GM12864 (cell line): ENCODE data around the gene RELT.

ENCODE experiments used
- DNase-seq: peaks from one replicate; pipeline ENCODE4 v3.0.0-alpha.2; 2011; ENCODE audit warnings: low read depth
- H3K4me3 ChIP-seq: 2 replicates; pipeline ENCODE4 v1.5.1; 2011; ENCODE audit warnings: mild to moderate bottlenecking, low read depth, low read length, control low read depth
- TF ChIP-seq, protein P1 (sequence below): IDR thresholded peaks from 2 replicates; pipeline ENCODE4 v1.5.1; 2011; ENCODE audit warnings: low read depth, mild to moderate bottlenecking, moderate library complexity, low read length, control low read depth, inconsistent platforms; ENCODE audit errors: missing control alignments

The RELT gene

DNA sequence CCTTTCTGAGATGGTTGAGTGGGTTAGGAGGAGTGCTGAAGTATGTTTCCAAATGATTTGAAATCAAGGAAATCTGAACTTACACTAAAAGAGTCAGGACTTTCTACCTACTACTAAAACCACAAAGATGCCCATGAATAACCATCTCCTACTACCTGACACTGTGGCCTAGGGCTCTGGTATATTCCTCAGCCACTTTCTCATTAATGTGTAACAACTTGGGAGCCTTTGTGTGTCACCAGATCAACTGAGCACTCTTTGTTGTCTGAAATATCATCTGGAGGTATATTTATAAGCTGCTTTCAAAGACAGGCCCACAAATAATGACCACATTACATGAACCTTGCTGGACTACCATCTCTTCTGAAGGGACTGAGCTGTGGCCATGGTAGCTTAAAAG, 43.9 kb downstream of the RELT start:
- DNase-seq = no peak
- H3K4me3 ChIP-seq = no peak overlapping the region
- TF ChIP-seq, protein P1, sequence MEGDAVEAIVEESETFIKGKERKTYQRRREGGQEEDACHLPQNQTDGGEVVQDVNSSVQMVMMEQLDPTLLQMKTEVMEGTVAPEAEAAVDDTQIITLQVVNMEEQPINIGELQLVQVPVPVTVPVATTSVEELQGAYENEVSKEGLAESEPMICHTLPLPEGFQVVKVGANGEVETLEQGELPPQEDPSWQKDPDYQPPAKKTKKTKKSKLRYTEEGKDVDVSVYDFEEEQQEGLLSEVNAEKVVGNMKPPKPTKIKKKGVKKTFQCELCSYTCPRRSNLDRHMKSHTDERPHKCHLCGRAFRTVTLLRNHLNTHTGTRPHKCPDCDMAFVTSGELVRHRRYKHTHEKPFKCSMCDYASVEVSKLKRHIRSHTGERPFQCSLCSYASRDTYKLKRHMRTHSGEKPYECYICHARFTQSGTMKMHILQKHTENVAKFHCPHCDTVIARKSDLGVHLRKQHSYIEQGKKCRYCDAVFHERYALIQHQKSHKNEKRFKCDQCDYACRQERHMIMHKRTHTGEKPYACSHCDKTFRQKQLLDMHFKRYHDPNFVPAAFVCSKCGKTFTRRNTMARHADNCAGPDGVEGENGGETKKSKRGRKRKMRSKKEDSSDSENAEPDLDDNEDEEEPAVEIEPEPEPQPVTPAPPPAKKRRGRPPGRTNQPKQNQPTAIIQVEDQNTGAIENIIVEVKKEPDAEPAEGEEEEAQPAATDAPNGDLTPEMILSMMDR = no peak

DNA sequence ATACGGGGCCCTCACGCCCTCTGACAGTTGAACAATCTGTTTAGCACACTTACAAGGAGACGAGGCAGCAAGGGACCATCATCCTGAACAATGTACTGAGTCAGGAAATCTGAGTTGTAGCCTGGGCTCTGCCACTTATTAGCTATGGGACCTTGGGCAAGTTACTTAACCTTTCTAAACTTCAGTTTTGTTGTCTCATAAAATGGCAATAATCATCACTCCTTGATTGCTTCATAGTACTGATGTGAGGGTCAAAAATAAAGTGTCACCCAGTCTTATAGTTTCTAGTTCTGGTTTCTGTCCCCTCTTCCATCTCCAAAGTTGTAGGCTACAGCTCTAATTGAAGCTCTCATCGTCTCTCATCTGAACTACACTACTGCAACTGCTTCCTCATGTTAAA, 46.7 kb downstream of the RELT start:
- DNase-seq = no peak
- TF ChIP-seq, protein P1 = no peak
- H3K4me3 ChIP-seq = no peak overlapping the region

DNA sequence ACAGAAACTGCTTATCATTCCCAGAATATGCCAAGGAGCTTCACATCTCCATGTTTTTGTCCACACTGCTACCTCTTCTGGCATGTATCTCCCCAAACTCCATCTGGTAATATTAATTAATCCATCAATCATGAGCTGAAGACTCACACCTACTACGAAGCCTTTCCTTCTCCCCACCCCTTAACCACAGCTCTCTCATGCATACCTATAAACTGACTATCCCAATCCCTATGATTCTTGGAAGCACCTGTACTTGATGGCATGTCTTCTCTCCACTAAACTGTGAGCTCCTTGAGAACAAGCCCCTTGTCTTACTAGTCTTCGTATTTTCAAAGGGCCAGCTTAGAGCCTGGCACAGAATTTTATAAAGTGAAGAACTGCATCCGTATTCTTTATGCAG, 47.3 kb downstream of the RELT start:
- TF ChIP-seq, protein P1 = no peak
- DNase-seq = no peak

DNA sequence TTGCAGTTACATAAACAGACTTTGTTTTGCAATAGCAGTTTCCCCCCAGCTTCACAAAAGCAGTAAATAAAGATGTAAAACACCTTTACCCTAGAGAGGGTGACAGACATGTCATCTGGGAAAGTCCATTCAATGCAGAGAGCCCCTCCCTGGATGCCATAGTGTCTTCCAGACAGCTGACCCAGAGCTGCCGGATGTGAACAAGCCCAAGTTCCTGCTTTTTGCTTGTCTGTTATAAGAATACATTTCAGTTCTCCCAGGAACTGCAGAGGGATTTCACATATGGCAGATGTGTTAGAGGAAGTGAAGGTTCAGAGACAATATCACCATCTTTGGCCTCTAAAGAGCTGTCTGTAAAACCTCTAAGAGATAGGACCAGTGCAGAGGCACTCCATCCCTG, 48.9 kb downstream of the RELT start:
- H3K4me3 ChIP-seq = no peak overlapping the region
- TF ChIP-seq, protein P1 = no peak
- no peak for DNase-seq

More for the DNA sequence above, 47.3 kb downstream of the RELT start:
- H3K4me3 ChIP-seq = no peak overlapping the region

DNA sequence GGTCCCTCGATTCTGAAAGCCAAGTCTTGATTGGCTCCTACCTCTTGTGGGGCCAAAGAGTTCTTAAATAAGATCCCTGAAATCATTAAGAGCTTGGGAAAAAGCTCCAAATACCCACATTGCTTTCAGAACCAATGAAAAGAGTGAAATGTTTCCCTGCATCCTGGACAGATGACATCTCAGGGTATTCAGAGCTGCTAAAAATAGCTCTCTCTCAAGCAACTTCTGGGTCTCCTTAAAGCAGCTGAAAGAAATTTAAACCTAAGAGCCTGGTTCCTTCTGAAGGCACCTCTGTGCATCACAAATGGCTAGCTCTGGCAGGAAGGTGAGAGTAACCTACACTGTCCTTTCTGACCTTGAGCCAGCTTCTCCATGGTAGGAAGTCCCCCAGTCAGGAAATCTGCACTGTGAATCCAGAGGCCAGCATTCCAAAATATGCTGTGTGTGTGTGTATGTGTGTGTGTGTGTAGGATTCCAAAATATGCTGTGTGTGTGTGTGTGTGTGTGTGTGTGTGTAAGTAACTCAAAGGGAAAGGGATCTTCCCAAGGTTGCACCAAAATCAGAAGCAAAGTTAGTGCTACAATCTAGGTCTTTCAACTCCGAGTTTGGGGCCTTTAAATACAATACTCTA, 50.1 kb downstream of the RELT start:
- TF ChIP-seq, protein P1 = no peak
- no peak for DNase-seq
- H3K4me3 ChIP-seq = no peak overlapping the region

DNA sequence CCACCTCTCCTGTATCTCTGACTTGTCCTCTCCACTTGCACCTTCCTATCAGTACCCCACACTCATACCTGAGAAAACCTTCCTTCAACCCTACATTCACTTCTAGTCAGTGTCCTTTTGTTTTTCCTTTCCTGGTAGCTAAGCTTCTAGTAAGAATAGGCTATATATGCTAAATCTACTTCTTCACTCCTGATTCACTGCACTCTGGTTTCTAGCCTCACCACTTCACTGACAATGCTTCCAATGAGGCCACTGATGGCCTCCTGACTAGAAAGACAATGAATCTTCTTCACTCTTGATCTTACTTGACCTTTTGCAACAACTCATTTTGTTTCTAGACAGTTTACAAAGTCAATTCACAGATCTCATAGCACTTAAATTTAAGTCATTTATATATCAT, 52.0 kb downstream of the RELT start:
- H3K4me3 ChIP-seq = no peak overlapping the region
- TF ChIP-seq, protein P1 = no peak
- DNase-seq = no peak

DNA sequence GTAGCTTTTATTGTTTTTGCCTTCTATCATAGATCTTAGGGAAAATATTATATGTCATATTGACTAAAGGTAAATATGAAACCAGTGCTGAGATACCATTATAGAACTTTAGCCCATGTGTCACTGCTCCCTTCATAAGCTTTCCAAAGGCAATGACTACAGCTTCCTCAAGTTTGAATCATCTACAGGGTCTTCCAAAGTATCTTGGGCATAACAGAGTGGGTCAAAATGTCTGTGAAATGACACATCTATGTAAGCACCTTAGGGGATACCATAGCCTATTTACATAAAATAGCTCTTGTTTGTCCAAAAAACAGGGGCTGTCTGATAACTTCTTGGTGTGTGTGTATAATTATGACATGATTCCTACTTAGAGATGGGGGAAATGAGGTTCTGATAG, 52.5 kb downstream of the RELT start:
- no peak overlapping the region for H3K4me3 ChIP-seq
- TF ChIP-seq, protein P1 = no peak
- no peak for DNase-seq
